Putamen (tissue), 1 donor: Measurements from ENCODE around the gene KLF3.
A peak's percentile ranks its signal among the peaks of the same experiment; 100 is the strongest.

ENCODE experiments used
- DNase-seq: peaks from one replicate; pipeline ENCODE4 v3.0.0-alpha.2; 2016; ENCODE audit warnings: low spot score

Gene KLF3

DNA sequence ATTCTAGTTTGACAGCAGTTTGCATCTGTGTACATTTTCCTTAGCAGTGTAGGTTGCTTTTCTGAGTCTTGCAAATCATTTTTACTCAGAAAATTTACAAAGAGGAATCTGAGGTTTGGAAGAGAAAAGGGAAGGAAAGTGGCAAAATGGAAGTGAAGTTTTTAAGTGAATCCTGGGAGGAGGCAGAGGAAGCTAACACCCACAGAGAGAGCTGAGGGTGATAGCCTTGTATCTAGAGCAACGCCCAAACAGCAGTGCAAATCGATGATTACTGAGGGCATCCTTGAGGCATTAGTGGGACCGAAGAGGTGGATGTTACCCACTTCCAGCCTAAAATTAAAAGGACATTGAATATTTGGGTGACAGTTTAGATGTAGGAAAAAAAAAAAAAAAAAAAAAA, 31.8 kb downstream of the KLF3 start:
- no peak for DNase-seq

DNA sequence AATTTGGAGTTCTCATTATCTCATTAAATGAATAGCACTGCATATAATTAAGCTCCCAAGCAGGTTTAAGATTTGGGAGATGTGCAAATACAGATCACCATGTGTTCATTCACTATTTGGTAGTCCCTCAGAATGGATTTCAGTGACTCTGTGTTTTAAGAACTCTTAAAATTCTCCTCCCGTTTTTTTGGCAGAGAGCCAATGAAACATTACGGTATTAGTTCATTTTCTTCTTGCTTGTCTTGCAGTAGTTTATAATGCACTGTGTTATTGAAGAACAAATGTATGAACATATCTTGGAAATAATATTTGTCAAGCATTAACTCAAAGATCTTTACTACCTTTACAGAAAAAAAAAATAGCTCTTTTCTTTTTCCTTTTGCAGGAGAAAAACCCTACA, 32.7 kb downstream of the KLF3 start:
- no peak for DNase-seq

DNA sequence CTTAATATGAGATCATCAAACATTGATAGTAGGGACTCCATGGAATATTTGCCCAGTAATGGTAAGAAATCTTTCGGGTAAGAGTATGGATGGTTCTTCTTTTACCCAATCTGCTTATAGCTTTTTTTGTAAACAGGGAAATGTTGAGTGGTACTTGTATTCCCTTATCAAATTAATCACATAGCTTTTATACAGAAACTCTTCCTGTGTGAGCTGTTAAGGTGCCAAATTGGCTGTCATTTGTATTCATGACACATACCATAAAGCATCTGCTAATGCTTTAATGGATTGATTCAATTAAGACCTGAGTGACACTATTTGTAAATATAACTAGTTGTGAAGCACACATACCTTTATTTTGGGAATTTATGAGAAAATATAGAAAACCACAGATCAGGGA, 34.2 kb downstream of the KLF3 start:
- DNase-seq = no peak

DNA sequence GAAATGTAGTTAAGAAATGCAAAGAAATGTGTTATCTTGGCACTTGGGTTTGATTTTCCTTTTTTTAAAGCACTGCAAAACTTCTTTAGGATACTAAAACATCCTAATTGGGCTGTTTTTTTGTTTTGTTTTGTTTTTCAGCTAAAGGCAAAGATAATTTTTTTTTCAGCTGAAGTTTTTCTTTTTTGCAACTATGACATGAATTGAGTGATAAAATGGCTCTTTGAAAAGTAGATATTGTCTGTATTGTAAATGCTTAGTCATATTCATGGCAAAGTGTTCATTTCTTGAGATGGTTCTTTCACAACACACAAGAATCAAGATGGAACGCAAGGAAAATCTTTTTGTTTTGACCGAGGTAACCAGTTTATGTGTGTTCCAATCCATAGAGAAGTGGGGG, 35.1 kb downstream of the KLF3 start:
- DNase-seq = no peak

DNA sequence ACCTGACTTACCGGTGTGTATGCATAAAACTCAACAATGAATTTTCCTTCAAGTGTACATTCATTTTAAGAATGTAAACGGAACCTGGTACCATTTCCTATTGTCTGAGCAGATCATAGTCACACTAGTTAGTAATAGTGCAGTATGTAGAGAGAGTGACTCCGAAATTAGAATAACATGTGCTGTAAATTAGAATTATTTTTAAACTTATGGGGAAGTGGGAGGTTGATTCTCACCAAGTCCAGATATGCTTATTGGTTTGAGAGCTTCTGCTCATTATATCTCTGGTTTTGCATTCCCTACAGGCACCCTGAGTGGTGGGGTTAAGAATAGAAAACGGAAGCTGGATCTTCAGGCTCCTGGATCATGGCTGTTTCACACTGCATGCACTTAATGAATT, 39.6 kb downstream of the KLF3 start:
- no peak for DNase-seq

DNA sequence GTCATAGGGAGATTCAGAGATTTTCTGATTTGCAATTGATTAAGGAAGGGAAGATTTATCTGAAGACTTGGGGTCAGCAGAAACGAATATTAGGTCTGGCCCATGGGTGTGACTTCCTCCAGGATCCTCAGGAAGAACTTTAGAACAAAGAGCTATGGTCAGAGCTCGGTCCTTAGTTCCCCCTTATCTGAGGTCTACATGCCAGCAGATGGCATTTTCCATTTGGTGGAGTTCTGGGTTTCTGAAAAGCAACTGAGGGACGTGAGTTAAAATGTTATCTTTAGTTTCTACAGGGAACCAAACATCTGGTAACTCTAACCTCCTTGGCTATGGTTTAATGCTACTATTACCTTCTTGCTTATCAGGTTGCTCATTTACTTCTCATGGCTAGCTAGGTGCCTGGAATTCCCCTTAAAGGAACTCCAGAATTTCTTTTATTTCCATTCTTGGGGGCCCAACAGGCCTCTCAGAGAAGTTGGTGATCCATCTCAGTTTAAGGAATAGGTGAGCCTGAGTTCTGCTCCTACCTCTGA, 40.7 kb downstream of the KLF3 start:
- DNase-seq = no peak

DNA sequence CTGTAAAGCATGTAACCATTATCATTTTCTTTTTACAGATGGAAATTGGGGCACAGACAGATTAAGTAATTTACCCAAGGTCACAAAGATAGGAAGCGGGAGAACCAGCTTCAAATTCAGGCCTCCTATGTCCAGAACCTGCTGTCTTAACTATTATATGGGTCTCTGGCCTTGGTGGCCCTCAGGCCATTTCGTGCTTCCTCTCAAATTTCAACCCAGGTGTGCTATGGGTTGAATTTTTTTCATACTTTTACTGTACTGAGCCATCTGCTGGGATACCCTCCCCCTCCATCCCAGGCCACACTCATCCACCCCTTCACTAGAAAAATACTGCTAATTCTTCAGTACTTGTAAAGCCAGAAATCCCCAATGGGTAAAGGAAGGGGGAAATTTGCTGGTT, 42.3 kb downstream of the KLF3 start:
- no peak for DNase-seq

DNA sequence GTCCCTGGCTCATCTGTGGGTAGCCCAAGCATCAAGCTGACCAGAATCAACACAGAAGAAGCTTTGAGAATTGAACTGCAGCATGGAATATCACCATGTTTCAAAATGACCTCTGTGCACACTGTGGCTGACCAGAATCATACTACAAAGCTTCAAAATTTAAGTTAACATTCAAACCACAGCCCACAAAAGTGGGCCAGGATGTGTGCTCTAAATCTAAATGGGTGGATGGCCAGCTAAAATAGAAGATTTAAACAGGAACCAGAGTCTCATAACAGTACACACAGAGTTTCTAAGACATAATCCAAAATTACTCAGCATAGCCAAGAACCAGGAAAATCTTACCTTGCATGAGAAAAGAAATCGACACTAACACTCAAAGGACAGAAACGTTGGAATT, 46.1 kb downstream of the KLF3 start:
- DNase-seq = no peak

DNA sequence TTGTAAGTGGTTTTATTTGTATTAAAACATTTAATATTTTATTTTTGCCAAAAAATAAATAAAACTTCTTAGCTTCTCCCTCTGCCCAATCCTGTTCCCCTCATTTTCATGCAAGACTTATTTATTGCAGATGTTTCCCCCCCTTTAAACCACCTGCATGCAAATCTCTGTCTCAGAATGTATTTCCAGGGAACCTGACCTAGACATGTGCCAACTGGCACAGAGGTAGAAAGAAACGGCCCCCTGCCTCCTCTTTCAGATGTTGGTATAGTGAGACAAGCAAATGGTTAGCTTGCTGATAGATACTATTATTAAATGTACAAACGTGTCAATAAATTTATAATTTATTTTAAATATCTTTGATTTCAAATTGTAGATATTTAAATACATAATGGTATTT, 47.1 kb downstream of the KLF3 start:
- no peak for DNase-seq

DNA sequence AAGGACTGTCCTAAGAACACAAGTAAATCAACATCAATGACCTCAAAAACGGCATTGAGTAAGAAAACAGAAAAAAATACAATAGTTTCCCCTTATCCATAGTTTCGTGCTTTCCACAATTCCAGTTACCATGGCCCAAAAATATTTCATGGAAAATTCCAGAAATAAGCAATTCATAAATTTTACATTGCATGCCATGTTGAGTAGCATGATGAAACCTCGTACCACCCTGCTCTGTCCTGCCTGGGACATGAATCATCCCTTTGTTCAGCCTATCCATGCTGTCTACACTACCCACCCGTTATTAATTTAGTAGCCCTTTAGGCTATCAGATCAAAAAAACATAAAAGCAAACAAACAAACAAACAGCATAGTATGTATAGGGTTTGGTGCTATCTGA, 51.1 kb downstream of the KLF3 start:
- DNase-seq = no peak

DNA sequence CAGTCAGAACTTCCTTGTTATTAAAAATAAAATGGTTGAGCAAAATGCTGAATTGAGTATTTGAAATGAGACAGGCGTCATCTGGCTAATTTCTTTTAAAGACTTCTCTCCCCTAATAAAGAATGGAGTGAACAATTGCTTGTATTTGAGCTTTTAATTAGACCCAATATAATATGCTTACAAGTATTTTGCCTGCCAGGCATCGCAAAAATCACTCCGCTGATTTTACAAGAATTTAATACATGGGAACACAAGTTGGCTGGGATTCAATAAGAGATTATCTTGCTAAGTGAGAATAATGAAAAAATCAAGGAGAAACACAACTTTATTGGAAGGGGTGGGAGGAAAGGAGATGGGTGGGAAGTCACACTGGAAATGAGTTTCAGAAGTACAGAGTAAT, 52.3 kb downstream of the KLF3 start:
- DNase-seq = no peak

DNA sequence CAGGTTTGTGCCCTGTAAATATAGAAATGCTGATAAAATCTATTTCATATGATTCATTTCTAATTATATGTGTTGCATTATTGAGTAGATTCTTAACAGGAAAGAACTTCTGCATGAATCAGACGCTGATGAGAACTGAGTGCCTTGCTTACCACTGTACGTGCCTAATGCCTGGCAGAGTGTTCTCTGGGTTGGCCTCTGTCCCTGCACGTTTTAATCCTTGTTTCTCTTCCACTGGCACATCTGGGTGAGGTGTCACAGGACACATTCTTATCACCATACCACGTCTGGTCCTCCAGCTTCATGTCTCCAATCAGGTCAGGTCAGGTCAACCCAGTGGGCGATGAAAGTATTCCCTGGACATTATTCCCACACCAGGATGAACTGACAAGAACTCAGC, 53.6 kb downstream of the KLF3 start:
- DNase-seq = no peak

DNA sequence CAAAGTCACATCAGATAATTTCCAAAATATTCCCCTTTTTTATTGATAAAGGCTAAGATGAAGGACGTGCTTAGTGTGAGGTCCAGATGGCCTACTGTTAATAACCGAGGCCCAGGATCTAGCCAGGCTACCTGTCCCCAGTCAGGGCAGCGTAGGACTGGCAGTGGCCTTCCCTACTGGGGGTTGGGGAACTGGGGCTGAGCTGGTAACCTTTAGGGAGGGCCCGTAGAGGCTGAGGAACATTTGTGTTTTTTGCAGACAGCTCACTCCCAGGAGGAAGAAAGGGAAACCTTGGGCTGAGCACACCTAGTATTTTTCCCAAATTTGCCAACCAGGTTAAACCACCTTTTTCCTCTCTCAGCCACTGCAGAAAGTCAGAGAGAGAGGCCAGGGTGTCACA, 59.1 kb downstream of the KLF3 start:
- DNase-seq = no peak

DNA sequence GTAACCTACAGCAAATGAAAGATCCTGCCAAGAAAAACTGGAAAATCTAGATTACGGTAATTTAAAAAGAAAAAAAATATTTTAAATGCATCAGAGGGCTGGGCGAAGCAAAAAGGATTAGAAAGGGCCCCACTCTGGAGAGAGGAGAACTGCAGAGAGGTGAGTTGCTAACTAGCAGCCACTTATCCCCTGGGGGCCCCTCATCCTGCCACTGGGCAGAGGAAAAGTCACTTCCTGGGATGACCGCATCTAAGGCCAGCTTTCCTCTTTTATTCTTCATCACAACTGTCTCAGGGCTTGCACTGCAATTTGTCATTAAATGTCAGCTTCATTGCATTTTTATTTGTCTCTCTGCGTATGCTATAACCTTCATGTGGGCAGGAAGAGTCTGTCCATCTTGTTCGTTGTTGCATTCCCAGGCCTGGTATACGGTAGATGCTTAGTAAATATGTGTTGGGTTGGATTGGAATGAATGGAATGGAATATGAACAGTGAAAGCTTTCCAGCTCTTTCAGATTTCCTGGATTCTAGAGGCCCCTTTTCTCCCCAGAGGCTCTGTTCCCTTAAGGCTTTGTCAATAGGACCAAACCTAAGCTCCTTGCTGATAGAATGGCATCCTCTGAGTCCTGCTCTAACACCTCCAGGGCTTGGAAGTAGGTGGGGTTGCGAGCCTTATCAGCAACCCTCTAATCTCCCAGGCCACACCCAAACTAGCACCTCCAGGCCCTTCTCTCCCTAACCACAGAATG, 59.9 kb downstream of the KLF3 start:
- no peak for DNase-seq

DNA sequence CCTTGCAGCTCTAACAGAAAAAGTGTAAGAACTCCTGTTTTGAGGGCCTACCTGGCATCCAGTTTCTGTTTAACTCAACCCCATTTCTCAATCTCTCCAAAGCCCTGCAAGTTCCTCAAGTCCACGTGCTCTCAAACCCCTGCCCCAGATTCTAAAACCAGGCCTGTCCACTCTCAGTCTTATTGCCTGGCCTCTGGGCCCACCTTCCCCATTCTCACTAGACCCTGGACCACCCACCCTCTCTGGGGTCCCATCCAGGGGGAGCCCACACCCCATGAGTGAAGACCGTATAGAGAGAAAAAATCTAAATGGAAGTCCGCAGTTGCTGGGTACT, 60.4 kb downstream of the KLF3 start:
- DNase-seq = no peak

DNA sequence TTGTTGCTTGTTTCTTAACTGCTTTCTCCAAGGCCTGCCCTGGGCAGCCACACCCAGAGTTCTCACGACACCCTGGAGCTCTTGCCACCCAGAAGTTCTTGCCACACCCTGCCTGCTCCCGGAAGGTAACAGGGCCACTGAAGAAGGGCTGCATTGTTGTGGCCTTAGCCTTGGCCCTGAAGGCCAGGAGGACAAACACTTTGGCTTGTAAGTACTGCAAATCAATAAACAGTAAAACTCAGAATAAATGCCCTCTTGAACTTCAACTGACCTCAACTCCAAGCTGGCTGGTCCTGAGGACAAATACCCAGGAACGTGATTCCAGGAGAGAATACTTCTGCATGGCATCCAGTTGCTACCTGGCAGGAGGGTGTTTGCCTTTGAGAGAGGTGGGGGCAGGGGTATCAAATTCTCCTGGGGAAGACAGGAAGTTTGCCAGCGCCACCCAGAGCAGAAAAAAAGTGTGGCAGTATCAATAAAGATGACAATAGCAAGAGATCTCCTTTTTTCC, 64.7 kb downstream of the KLF3 start:
- no peak for DNase-seq

DNA sequence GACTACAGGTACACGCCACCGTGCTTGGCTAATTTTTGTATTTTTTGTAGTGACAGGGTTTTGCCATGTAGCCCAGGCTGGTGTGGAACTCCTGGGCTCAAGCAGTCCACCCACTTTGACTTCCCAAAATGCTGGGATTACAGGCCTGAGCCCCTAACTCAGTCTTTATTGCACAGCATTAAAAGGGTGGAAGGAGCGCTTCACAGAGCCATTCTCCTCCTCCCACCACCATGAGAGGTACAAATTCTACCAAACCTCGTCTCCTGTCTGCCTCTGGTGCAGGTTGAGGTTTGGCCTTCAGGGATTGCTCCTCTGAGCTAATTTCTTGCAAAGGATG, 66.5 kb downstream of the KLF3 start:
- DNase-seq = no peak

DNA sequence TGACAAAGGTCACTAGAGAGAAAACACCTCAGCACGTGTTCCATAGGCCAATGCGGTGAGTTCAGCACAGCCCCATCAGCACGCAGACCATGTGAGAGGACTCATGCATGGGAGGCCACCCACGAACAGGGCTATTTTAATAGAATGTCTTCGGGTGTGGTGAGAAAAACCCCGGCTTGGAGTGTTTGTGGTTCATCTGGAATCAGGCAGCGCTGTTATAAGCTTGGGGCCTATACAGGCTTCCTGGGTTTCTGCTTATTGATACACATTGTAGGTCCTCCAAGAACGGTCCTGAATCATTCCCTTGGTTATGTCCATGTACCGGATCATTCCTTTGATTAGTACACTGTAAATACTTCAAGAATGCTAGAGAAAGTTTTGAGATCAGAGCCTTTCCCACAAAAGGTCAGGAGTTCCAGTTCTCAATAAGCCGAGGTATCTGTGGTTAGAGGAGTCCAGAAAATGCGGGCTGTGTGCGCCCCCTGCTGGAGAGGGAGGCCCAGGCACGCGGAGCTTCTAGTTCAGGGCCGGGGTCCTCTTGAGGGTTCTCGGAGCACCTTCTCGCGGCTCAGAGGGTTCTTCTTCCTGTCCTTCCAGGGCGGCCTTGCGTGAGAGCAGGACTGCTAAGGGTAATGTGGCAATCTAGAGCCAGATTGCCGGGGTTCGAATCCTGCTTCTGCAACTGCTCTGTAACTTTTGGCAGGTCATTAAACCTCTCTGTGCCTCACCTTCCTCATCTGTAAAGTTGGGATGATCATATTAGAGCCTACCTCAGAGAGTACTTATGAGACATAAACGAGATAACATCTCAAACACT, 67.0 kb downstream of the KLF3 start:
- peak; percentile 59 for DNase-seq

DNA sequence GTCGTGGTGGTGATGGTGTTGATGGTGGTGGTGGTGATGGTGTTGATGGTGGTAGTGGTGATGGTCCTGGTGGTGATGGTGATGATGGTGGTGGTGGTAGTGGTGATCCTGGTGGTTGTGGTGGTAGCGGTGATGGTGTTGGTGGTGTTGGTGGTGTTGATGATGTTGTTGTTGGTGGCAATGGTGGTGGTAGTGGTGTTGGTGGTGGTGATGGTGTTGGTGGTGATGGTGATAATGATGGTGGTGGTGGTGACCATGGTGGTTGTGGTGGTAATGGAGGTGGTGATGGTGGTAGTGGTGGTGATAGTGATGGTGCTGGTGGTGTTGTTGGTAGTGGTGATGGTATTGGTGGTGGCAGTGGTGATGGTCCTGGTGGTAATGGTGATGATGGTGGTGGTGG, 69.7 kb downstream of the KLF3 start:
- DNase-seq = no peak

DNA sequence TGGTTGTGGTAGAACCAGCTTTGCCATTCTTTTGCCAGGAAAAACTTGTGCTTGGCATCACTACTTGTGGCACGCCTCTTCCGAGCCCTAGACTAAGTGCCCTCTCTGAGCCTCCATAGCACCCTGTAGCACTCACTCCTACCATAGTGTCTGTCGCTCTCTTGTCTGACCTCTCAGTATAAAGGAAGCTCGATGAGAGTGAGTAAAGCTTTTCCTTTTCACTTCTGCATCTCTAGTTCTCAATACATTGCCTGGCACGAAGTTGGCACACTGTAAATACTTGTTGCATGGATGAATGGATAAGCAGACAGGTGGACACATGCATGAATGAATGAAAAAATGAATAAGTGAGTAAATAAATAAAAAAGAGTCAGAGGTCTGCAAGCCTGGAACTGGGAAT, 70.4 kb downstream of the KLF3 start:
- DNase-seq = no peak

DNA sequence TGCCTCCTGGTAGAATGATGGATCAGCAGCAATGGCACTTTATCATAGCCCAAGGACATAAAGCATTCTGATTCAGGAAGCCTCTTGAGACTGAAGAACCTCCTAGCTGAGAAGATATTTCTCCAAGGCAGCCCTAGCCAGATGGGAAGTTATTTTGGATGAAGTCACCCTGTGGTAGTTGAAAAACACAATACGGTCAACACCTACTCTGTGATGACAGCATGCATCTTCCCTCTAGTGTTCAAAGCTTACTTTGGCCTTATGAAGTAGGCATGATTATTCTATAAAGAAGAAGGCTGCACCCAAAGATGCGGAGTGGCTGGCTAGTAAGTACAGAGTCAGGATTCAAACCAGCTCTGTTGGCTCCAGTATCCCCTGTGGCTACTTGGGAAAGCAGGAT, 70.9 kb downstream of the KLF3 start:
- DNase-seq = no peak

DNA sequence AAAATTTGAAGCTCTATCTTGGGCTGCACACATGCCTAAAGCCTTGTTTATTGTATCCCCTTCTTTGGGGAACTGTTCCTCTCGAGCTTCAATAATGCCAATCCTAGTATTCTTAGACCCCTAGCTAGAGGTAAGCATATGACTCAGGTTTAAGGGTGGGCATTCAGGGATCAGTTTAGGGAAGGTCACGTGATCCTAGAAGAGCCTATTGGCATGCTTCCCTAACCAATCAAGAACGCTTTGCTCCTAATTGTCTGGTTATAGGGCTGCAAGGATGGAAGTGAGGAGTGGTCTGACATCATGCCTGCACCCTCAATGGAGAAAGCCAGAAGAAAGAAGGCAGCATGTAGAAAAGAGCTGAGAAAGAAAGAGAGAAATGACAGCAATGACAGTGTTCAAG, 71.9 kb downstream of the KLF3 start:
- DNase-seq = no peak

DNA sequence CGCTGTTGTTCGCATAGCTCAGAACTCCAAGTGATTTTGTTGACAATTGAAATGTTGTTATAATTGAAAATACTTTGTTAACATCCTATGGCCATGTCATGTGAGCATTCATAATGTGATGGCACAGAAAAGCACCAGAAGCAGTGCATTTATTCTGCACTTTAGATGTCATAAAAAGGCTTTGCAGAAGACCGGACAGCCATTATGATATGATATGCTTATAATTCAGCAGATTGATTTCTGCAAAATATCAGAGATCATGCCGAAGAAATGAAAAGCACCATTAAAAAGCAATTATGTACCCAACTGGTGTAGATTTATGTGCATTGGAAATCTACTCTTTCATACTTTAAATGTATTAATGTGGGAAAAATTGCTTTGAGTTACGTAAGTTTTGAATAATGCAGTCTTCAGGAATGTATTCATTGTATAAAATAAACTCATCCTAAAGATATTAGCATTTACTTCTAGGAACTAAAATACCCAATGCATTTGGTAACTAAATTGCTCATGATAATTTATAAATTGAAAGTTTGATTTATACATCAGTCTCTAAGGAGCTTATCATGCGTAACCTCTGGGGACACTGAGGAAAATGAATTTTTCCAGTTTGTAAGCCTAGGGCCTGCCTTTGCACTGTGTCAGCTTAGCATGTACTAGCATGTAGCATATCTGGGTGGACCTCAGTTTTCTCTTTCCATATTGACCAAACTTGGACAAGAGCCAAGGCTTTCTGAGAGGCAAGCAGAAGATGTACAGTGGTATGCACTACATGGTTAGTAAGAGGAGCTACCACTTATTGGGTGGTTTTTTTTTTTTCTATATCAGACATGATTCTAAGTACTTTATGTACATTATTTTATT, 75.2 kb downstream of the KLF3 start:
- DNase-seq = no peak
